Bladder microvascular endothelial cell (primary cell): Measurements from ENCODE around the gene FAM133A. TPM values are rescaled to one million over a fixed set of nuclear protein-coding genes. Genes with fewer than 3 reads are reported as not detected.

Experiments
- total RNA-seq: library from RNA; depleted of rRNA; stranded (reverse); fragments of >200 nt; gene quantifications from 2 replicates; pipeline ENCODE4 v1.2.3, GENCODE V29; 2014

Gene FAM133A
- total RNA-seq = not detected in 2 replicates

GRCh38 chrX:93673869-93674271 is at the start of gene FAM133A:
FAM133A (plus strand) TSS chrX:93674206; CDS start chrX:93709420, 35,214 bp downstream.

DNA sequence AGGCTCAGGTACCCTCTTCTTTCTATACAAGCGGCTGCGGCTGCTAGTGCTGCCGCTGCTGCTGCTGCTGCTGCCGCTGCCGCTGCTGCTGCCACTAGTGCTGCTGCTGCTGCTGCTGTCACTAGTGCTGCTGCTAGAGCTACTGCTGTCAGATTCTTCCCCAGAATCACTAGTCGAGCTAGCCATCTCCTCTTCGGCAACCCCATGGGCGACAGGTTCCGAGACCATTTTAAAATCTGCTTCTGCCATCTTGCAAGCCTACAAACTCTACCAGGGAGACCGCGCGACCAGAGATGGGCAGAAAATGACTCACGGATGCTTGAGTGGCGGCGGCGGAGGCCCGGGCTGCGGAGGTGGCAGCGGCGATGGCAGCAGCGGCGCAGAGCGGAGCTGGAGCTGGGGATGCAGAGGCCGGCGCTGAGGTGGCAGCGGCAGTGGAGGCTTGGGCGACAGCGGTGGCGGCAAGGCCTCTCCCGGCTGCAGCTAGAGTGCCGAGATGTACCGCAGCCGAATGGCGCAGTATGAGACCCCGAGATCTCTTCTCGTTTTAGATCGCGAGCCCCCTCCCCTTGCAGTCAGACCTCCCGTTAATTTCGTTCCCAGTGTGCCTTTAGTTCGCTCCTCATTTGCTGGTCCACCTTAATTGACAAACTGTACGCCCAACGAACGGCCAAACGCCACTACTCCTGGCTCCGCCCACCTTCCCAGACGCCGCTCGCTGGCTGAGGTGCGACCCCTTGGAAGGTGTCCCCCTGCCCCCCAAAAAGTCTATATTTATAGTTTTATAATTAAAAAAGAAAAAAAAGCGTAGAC is 744 bp upstream of the FAM133A start, which contains the start of gene NAP1L3:
TSS of gene NAP1L3 (minus strand) at position 523 of the 813 bp plus-strand sequence. CDS start at position 249, 274 bp downstream.

Other genes starting within 250 kb of the FAM133A start
- 0.16 and 0.50 TPM in 2 replicates for gene NAP1L3, start 628 bp upstream of the FAM133A start, total RNA-seq